NOMO-1 treated with DMSO at 0.1 percent for 48 hours (cell line): ENCODE results near the gene MVD.
A peak's percentile ranks its signal among the peaks of the same experiment; 100 is the strongest.
"Not testable (repeated sequence)": the region's sequence is repeated elsewhere in the genome, so short reads cannot be mapped to it uniquely, and the experiment has no call there.

Experiments
- DNase-seq: peaks from one replicate; lab custom pipeline; 2025; ENCODE audit not compliant: unreplicated experiment; lab: John Stamatoyannopoulos, UW

MVD gene

GRCh38 chr16:88609426-88609825 lies 53.5 kb downstream of the MVD start:
- not testable (repeated sequence) for DNase-seq

GRCh38 chr16:88608076-88608475 lies 54.8 kb downstream of the MVD start:
- DNase-seq, result peak; percentile 28

GRCh38 chr16:88606148-88606757 lies 56.6 kb downstream of the MVD start:
- DNase-seq, result no peak

GRCh38 chr16:88605186-88606147 lies 57.4 kb downstream of the MVD start:
- DNase-seq, result no peak

- DNase-seq, result no peak
Observed at GRCh38 chr16:88602091-88602490, 60.8 kb downstream of the MVD start.
